GM12878 (cell line): ENCODE results near the gene ABCC4. TPM values are rescaled to one million over a fixed set of nuclear protein-coding genes. Genes with fewer than 3 reads are reported as not detected.

Experiments used
- ATAC-seq: fragments of 200-7000 bp; cut with Tn5 transposase; 3 replicates; pipeline ENCODE4 v1.9.1; 2020; ENCODE audit warnings: mild to moderate bottlenecking, moderate library complexity
- BruUV-seq: library from RNA; stranded (reverse); fragments of 400-500 nt; replicated peaks from 2 replicates; lab custom pipeline; 2021; lab: Mats Ljungman, UMichigan
- CTCF ChIA-PET: fragments of 300-600 bp; sonication (Branson Sonifier 250); formaldehyde crosslinking; extraction: SDS; loops from one replicate; lab custom pipeline; 2021; ENCODE audit warnings: inconsistent platforms; lab: Yijun Ruan, JAX
- POLR2A ChIA-PET: fragments of 350-600 bp; formaldehyde crosslinking; extraction: SDS; loops from one replicate; lab custom pipeline; 2021; ENCODE audit warnings: inconsistent platforms; lab: Charles Lee
- RAD21 ChIA-PET: fragments of 300-600 bp; sonication (Branson Sonifier 250); formaldehyde crosslinking; loops from one replicate; lab custom pipeline; 2023; ENCODE audit warnings: antibody characterized with exemption; ENCODE audit not compliant: unreplicated experiment; lab: Charles Lee
- SMC1A ChIA-PET: fragments of 300-600 bp; sonication (Branson Sonifier 250); formaldehyde crosslinking; loops from one replicate; lab custom pipeline; 2023; ENCODE audit not compliant: unreplicated experiment, uncharacterized antibody; lab: Charles Lee
- DNase-seq: peaks from one replicate; pipeline ENCODE4 v3.0.0-alpha.2; 2011; ENCODE audit warnings: low read depth, low spot score
- FAIRE-seq: peaks from 3 replicates; lab custom pipeline; 2011; peaks lifted over from hg19 to GRCh38; lab: Jason Lieb, UNC
- H2AFZ ChIP-seq: 2 replicates; pipeline ENCODE4 v1.6.0; 2011; ENCODE audit warnings: low read depth, low read length, control low read depth; ENCODE audit not compliant: control insufficient read depth
- H3K27ac ChIP-seq: 2 replicates; pipeline ENCODE4 v1.5.1; 2011; ENCODE audit warnings: control low read depth; ENCODE audit not compliant: control insufficient read depth, insufficient read depth
- H3K27me3 ChIP-seq, 2 experiments: replicated peaks in 1 of 2; 2 replicates each; pipeline versions ENCODE4 v1.6.0 to v1.6.1; 2011; ENCODE audit warnings: low read length in 1 of 2; ENCODE audit not compliant: control insufficient read depth in 2 of 2, insufficient read depth in 2 of 2
- H3K36me3 ChIP-seq, 2 experiments: 2 replicates each; pipeline ENCODE4 v1.5.1; 2011; ENCODE audit warnings: low read length in 1 of 2; ENCODE audit not compliant: control insufficient read depth in 2 of 2, insufficient read depth in 2 of 2
- H3K4me1 ChIP-seq: 2 replicates; pipeline ENCODE4 v1.6.1; 2011; ENCODE audit warnings: mild to moderate bottlenecking, low read length, moderate library complexity, mixed read lengths; ENCODE audit not compliant: control insufficient read depth, insufficient read depth
- H3K4me2 ChIP-seq: 2 replicates; pipeline ENCODE4 v1.6.0; 2011; ENCODE audit warnings: control low read depth; ENCODE audit not compliant: control insufficient read depth, insufficient read depth
- H3K4me3 ChIP-seq: fragments of 200-600 bp; sonication (generic); 2 replicates; pipeline ENCODE4 v1.5.1; 2016
- H3K79me2 ChIP-seq: 2 replicates; pipeline ENCODE4 v1.6.0; 2011; ENCODE audit warnings: low read length; ENCODE audit not compliant: control insufficient read depth, insufficient read depth
- H3K9ac ChIP-seq: 2 replicates; pipeline ENCODE4 v1.8.0; 2011; ENCODE audit warnings: low read length, control low read depth, mixed read lengths; ENCODE audit not compliant: control insufficient read depth, insufficient read depth
- H3K9me3 ChIP-seq: replicated peaks from 3 replicates; pipeline ENCODE4 v1.5.1; 2011; ENCODE audit warnings: mild to moderate bottlenecking, low read length; ENCODE audit not compliant: control insufficient read depth, insufficient read depth
- H4K20me1 ChIP-seq: 2 replicates; pipeline ENCODE4 v1.6.0; 2011; ENCODE audit not compliant: control insufficient read depth, insufficient read depth
- IKZF1 ChIP-seq: fragments of 450-650 bp; conservative IDR thresholded peaks from 2 replicates; pipeline ENCODE4 v1.6.1; 2017; ENCODE audit warnings: antibody characterized with exemption, mild to moderate bottlenecking
- IKZF2 ChIP-seq, 2 experiments: fragments of 450-650 bp; IDR thresholded peaks; 2 replicates each; pipeline ENCODE4 v1.6.1; 2017; ENCODE audit warnings: mild to moderate bottlenecking in 2 of 2, moderate library complexity in 2 of 2
- KAT2A ChIP-seq: conservative IDR thresholded peaks from 2 replicates; pipeline ENCODE4 v1.6.1; 2011; ENCODE audit warnings: low read depth, low read length; ENCODE audit not compliant: control insufficient read depth
- NRF1 ChIP-seq: conservative IDR thresholded peaks from 2 replicates; pipeline ENCODE4 v1.6.1; 2011; ENCODE audit warnings: mild to moderate bottlenecking, low read depth, low read length, improper control_type of control experiment
- RAD51 ChIP-seq: fragments of 450-650 bp; IDR thresholded peaks from 2 replicates; pipeline ENCODE4 v1.6.1; 2016; ENCODE audit warnings: moderate library complexity, mild to moderate bottlenecking, inconsistent platforms
- TCF12 ChIP-seq: IDR thresholded peaks from 2 replicates; pipeline ENCODE4 v1.6.1; 2011; ENCODE audit warnings: low read depth, mild to moderate bottlenecking, low read length
- TCF7 ChIP-seq: IDR thresholded peaks from 2 replicates; pipeline ENCODE4 v1.6.1; 2014; ENCODE audit warnings: antibody characterized with exemption, borderline replicate concordance
- ZNF217 ChIP-seq: fragments of 450-650 bp; IDR thresholded peaks from 2 replicates; pipeline ENCODE4 v1.6.1; 2017; ENCODE audit warnings: antibody characterized with exemption, mild to moderate bottlenecking
- ZNF24 ChIP-seq: fragments of 450-650 bp; IDR thresholded peaks from 2 replicates; pipeline ENCODE4 v1.6.1; 2017; ENCODE audit warnings: antibody characterized with exemption, mild to moderate bottlenecking
- ZNF274 ChIP-seq: IDR thresholded peaks from one replicate; pipeline ENCODE4 v1.8.0; 2011; ENCODE audit not compliant: insufficient read length, insufficient read depth
- WGBS: methylation state at CpG from one replicate; pipeline ENCODE4 v1.1.6; 2016; ENCODE audit warnings: low lambda C conversion rate; ENCODE audit not compliant: insufficient replicate concordance, insufficient coverage; ENCODE audit errors: missing lambda C conversion rate; 5-methylcytosine and 5-hydroxymethylcytosine counted together
- in situ Hi-C: fragments of 300-500 bp; cut with MboI; formaldehyde crosslinking; loops from 9 replicates; pipeline ENCODE4 v1.14.3; 2018; ENCODE audit warnings: mixed read lengths
- intact Hi-C: fragments of 100-400 bp; cut with micrococcal nuclease; formaldehyde crosslinking; loops from one replicate; pipeline ENCODE4 v1.14.2; 2022; ENCODE audit not compliant: unreplicated experiment
- polyA plus RNA-seq, 11 experiments: library from polyadenylated mRNA; depleted of rRNA in 4 of 11; unstranded in 6 of 11; stranded (reverse) in 5 of 11; fragments of >200 nt; fragmentation: Nextera tagmentation in 4 of 11; fragmentation: Illumina TruSeq in 1 of 11; extraction: Ambion mirVana in 4 of 11; extraction: Trizol in 1 of 11; gene quantifications; 1 replicate in 1 of 11; 2 replicates in 10 of 11; pipeline versions ENCODE4 v1.2.1 to v1.2.3, GENCODE V29; 2011 to 2016; ENCODE audit warnings: inconsistent platforms in 2 of 11, missing spikeins in 2 of 11, low read depth in 1 of 11
- total RNA-seq, 4 experiments: library from RNA; depleted of rRNA in 3 of 4; stranded (reverse); fragments of >200 nt in 3 of 4; fragmentation: Illumina TruSeq in 1 of 4; extraction: Trizol in 1 of 4; gene quantifications; 2 replicates each; pipeline versions ENCODE4 v1.2.1 to v1.2.3, GENCODE V29; 2013 to 2021
- TF ChIP-seq, protein P1 (sequence below): IDR thresholded peaks from 2 replicates; pipeline ENCODE4 v1.6.1; 2011; ENCODE audit warnings: borderline replicate concordance, low read depth, mild to moderate bottlenecking, moderate library complexity, low read length; ENCODE audit not compliant: insufficient read depth, poor library complexity, severe bottlenecking
- TF ChIP-seq, protein P2 (sequence below): fragments of 450-650 bp; IDR thresholded peaks from 2 replicates; pipeline ENCODE4 v1.6.1; 2014; ENCODE audit warnings: mild to moderate bottlenecking

The ABCC4 gene
- total and polyA plus RNA-seq, 10 of the 15 experiments (the other 5 are each of a cell fraction or from before 2014, with no cell fraction given) = 7.2 to 44.4 (median 24.1) TPM

DNA sequence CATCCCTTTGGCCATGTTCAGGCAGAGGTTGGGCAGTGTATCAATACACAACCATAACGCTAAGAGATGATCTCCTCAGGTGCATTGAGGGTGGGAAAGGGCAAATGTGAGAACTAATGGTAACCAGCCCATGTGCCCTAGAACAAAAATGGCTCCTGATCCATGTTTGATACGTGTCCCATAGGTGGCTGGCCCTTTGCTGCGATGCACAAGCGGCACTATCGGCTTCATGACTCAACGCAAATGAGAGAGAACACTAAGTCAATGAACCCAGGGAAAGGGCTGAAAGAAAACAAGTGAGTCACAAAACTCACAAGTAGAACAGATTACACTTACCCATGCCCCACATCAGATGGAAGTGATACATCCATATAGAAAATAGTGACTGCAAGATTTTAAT, 201.7 kb downstream of the ABCC4 start:
- 92% methylated on average over 6 of the region's 6 CpGs for WGBS

More for the DNA sequence above, 201.7 kb downstream of the ABCC4 start:
- CTCF ChIA-PET = no interaction called here
- H3K9me3 ChIP-seq = no peaks in the 10 kb centered on the region; the same call in 2 of the 3 replicates
- RAD21 ChIA-PET = interaction anchor here (1.3 kb wide), 1 partner anchor 53 kb away, joined by 3 read pairs; no protein-coding TSS in a partner anchor
- SMC1A ChIA-PET = interaction anchor here (1.0 kb wide), 1 partner anchor 18 kb away, joined by 3 read pairs; no protein-coding TSS in a partner anchor
- no peak for DNase-seq
- no peaks in the 10 kb centered on the region for H4K20me1 ChIP-seq
- no peak overlapping the region for H3K27ac ChIP-seq
- H3K27me3 ChIP-seq = no peaks in the 10 kb centered on the region
- in situ Hi-C loops (no loop called here), intact Hi-C loops (no loop called here)
- no peak overlapping the region for H3K9ac ChIP-seq
- TF ChIP-seq, protein P1, sequence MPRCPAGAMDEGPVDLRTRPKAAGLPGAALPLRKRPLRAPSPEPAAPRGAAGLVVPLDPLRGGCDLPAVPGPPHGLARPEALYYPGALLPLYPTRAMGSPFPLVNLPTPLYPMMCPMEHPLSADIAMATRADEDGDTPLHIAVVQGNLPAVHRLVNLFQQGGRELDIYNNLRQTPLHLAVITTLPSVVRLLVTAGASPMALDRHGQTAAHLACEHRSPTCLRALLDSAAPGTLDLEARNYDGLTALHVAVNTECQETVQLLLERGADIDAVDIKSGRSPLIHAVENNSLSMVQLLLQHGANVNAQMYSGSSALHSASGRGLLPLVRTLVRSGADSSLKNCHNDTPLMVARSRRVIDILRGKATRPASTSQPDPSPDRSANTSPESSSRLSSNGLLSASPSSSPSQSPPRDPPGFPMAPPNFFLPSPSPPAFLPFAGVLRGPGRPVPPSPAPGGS = no peak
- no peak for TF ChIP-seq ZNF24
- no peak for TF ChIP-seq IKZF1
- no peak for TF ChIP-seq NRF1
- no peak for TF ChIP-seq ZNF217
- no peak for TF ChIP-seq IKZF2 (IDR thresholded peaks at IDR 0.05)
- TF ChIP-seq TCF12 = no peak
- no peak for TF ChIP-seq RAD51
- no peak for TF ChIP-seq TCF7
- TF ChIP-seq, protein P2, sequence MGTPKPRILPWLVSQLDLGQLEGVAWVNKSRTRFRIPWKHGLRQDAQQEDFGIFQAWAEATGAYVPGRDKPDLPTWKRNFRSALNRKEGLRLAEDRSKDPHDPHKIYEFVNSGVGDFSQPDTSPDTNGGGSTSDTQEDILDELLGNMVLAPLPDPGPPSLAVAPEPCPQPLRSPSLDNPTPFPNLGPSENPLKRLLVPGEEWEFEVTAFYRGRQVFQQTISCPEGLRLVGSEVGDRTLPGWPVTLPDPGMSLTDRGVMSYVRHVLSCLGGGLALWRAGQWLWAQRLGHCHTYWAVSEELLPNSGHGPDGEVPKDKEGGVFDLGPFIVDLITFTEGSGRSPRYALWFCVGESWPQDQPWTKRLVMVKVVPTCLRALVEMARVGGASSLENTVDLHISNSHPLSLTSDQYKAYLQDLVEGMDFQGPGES = no peak
- TF ChIP-seq KAT2A = no peak
- no peak for TF ChIP-seq ZNF274
- no peak for ATAC-seq
- H3K4me3 ChIP-seq = no peak overlapping the region
- H3K36me3 ChIP-seq = peaks cover 0 to 4% of the 10 kb centered on the region in 2 experiments; a peak in 1 of 4 replicates
- no peak for FAIRE-seq
- H2AFZ ChIP-seq = no peak overlapping the region
- no TSS peak for BruUV-seq
- no peak overlapping the region for H3K4me2 ChIP-seq
- no peaks in the 10 kb centered on the region for H3K4me1 ChIP-seq
- POLR2A ChIA-PET = no interaction called here
- H3K79me2 ChIP-seq = no peaks in the 10 kb centered on the region
